Endodermal cell (in vitro differentiated cells): ENCODE results near the gene HRH2. TPM values are rescaled to one million over a fixed set of nuclear protein-coding genes. Genes with fewer than 3 reads are reported as not detected.

Experiments used
- DNase-seq: peaks from one replicate; pipeline ENCODE4 v3.0.0-alpha.2; 2017
- H3K27ac ChIP-seq: 2 replicates; pipeline ENCODE4 v1.5.1; 2013; ENCODE audit warnings: mild to moderate bottlenecking, low read depth, low read length, moderate library complexity
- H3K27me3 ChIP-seq: 2 replicates; pipeline ENCODE4 v1.6.1; 2013; ENCODE audit warnings: mild to moderate bottlenecking, low read length, moderate library complexity; ENCODE audit not compliant: insufficient read depth, control insufficient read depth, poor library complexity, severe bottlenecking
- H3K36me3 ChIP-seq: 2 replicates; pipeline ENCODE4 v1.7.0; 2013; ENCODE audit warnings: mild to moderate bottlenecking, low read length, moderate library complexity; ENCODE audit not compliant: control insufficient read depth, insufficient read depth
- H3K4me1 ChIP-seq: one replicate; pipeline ENCODE4 v1.7.0; 2013; ENCODE audit warnings: low read length; ENCODE audit not compliant: control insufficient read depth, insufficient read depth
- H3K4me3 ChIP-seq: 2 replicates; pipeline ENCODE4 v1.5.1; 2013; ENCODE audit warnings: mild to moderate bottlenecking, low read length, moderate library complexity
- H3K9ac ChIP-seq: 2 replicates; pipeline ENCODE4 v1.6.1; 2013; ENCODE audit warnings: mild to moderate bottlenecking, low read length, moderate library complexity; ENCODE audit not compliant: poor library complexity, severe bottlenecking; ENCODE audit errors: extremely low read depth
- H3K9me3 ChIP-seq: 2 replicates; pipeline ENCODE4 v1.6.1; 2013; ENCODE audit warnings: mild to moderate bottlenecking, low read length, moderate library complexity; ENCODE audit not compliant: control insufficient read depth
- H3K27ac Mint-ChIP-seq: 2 replicates; pipeline ENCODE4 v1.8.0; 2020; ENCODE audit warnings: mixed read lengths
- H3K27me3 Mint-ChIP-seq: 2 replicates; pipeline ENCODE4 v1.8.0; 2021; ENCODE audit warnings: mild to moderate bottlenecking, mixed read lengths; ENCODE audit not compliant: insufficient read depth
- H3K36me3 Mint-ChIP-seq: 2 replicates; pipeline ENCODE4 v1.8.0; 2020; ENCODE audit warnings: low read depth, mixed read lengths
- H3K4me1 Mint-ChIP-seq: 2 replicates; pipeline ENCODE4 v1.8.0; 2020; ENCODE audit warnings: mixed read lengths
- H3K4me3 Mint-ChIP-seq: 2 replicates; pipeline ENCODE4 v1.8.0; 2020; ENCODE audit warnings: mild to moderate bottlenecking, moderate library complexity, mixed read lengths
- H3K9me3 Mint-ChIP-seq: 2 replicates; pipeline ENCODE4 v1.8.0; 2020; ENCODE audit warnings: mild to moderate bottlenecking, mixed read lengths
- CTCF ChIP-seq: fragments of 200-600 bp; sonication (generic); conservative IDR thresholded peaks from 2 replicates; pipeline ENCODE4 v1.5.0; 2021; ENCODE audit warnings: antibody characterized with exemption, mild to moderate bottlenecking
- WGBS, 2 experiments: methylation state at CpG; one replicate each; pipeline versions ENCODE4 v1.1.5 to v1.1.7; 2013; ENCODE audit warnings: missing lambda C conversion rate in 2 of 2, mixed read lengths in 1 of 2; ENCODE audit not compliant: insufficient coverage in 1 of 2, insufficient read length in 1 of 2; 5-methylcytosine and 5-hydroxymethylcytosine counted together
- total RNA-seq, 2 donors: library from RNA; stranded (reverse); fragmentation: NEBNext Ultra II Directional in 1 of 2; extraction: Animal tissue kit (Norgen Biotek cat#: 25700) in 1 of 2; gene quantifications; 2 replicates in 1 of 2; 3 replicates in 1 of 2; pipeline ENCODE4 v1.2.1, GENCODE V29; 2021

Gene HRH2
- total RNA-seq, 2 donors from 2014 or later: 2.1 to 3.3 TPM

GRCh38 chr5:175734016-175734415 is 76.1 kb downstream of the HRH2 start:
- H3K4me1 ChIP-seq: no peaks in the 10 kb centered on the region
- no peak overlapping the region for H3K4me3 ChIP-seq
- 93 to 94% methylated on average over 6 to 14 of the region's 14 CpGs for WGBS, 2 experiments
- peaks cover 3% of the 10 kb centered on the region for H3K9me3 Mint-ChIP-seq
- TF ChIP-seq CTCF: no peak
- no peaks in the 10 kb centered on the region for H3K36me3 Mint-ChIP-seq
- no peak for DNase-seq
- H3K4me3 Mint-ChIP-seq: no peak overlapping the region
- H3K36me3 ChIP-seq: no peaks in the 10 kb centered on the region
- no peak overlapping the region for H3K27ac Mint-ChIP-seq
- no peak overlapping the region for H3K27ac ChIP-seq
- no peak overlapping the region for H3K9ac ChIP-seq
- peaks cover 5% of the 10 kb centered on the region for H3K27me3 Mint-ChIP-seq
- no peaks in the 10 kb centered on the region for H3K9me3 ChIP-seq
- no peaks in the 10 kb centered on the region for H3K27me3 ChIP-seq
- H3K4me1 Mint-ChIP-seq: peaks cover 7% of the 10 kb centered on the region

GRCh38 chr5:175734501-175734900 is 76.6 kb downstream of the HRH2 start:
- Mint-ChIP-seq H3K36me3 (no peaks in the 10 kb centered on the region), H3K27ac (no peak overlapping the region), H3K27me3 (peaks cover 3% of the 10 kb centered on the region), H3K4me3 (no peak overlapping the region), H3K9me3 (peaks cover 3% of the 10 kb centered on the region), H3K4me1 (peaks cover 4% of the 10 kb centered on the region)
- Histone ChIP-seq H3K9me3 (no peaks in the 10 kb centered on the region), H3K4me3 (no peak overlapping the region), H3K27me3 (no peaks in the 10 kb centered on the region), H3K9ac (no peak overlapping the region), H3K36me3 (no peaks in the 10 kb centered on the region), H3K27ac (no peak overlapping the region), H3K4me1 (no peaks in the 10 kb centered on the region)
- 91 to 100% methylated on average over 2 to 10 of the region's 10 CpGs for WGBS, 2 experiments
- DNase-seq: no peak
- no peak for TF ChIP-seq CTCF

- Mint-ChIP-seq H3K9me3 (peaks cover 3% of the 10 kb centered on the region), H3K27ac (no peak overlapping the region), H3K4me1 (no peaks in the 10 kb centered on the region), H3K36me3 (no peaks in the 10 kb centered on the region), H3K27me3 (peaks cover 3% of the 10 kb centered on the region), H3K4me3 (no peak overlapping the region)
- Histone ChIP-seq H3K9ac (no peak overlapping the region), H3K36me3 (no peaks in the 10 kb centered on the region), H3K9me3 (no peaks in the 10 kb centered on the region), H3K4me3 (no peak overlapping the region), H3K4me1 (no peaks in the 10 kb centered on the region), H3K27ac (no peak overlapping the region), H3K27me3 (no peaks in the 10 kb centered on the region)
- no peak for TF ChIP-seq CTCF
- 80 to 88% methylated on average over 5 to 11 of the region's 11 CpGs for WGBS, 2 experiments
- peak; percentile 20 for DNase-seq
Measured at GRCh38 chr5:175735701-175736100, 77.8 kb downstream of the HRH2 start.
